T47D (cell line): Measurements from ENCODE around the gene GATM.

ENCODE experiments used
- DNase-seq, 2 experiments: peaks; one replicate each; pipeline versions ENCODE4 v3.0.0 to v3.0.0-alpha.2; 2011 to 2012; ENCODE audit warnings: low read depth in 1 of 2, low spot score in 1 of 2
- JUND ChIP-seq: IDR thresholded peaks from 2 replicates; pipeline ENCODE4 v1.6.1; 2012; ENCODE audit warnings: low read depth
- in situ Hi-C: cut with HindIII; loops from 2 replicates; pipeline ENCODE4 v1.10.0; 2016; ENCODE audit warnings: low sequenced_read_pairs, low pct_unique_long_range_greater_than_20kb

GATM gene, protein sequence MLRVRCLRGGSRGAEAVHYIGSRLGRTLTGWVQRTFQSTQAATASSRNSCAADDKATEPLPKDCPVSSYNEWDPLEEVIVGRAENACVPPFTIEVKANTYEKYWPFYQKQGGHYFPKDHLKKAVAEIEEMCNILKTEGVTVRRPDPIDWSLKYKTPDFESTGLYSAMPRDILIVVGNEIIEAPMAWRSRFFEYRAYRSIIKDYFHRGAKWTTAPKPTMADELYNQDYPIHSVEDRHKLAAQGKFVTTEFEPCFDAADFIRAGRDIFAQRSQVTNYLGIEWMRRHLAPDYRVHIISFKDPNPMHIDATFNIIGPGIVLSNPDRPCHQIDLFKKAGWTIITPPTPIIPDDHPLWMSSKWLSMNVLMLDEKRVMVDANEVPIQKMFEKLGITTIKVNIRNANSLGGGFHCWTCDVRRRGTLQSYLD

GRCh38 chr15:45378149-45378912, at the start of gene GATM:
GATM (minus strand) TSS chr15:45378544; CDS start chr15:45378453, 91 bp downstream.
- peak; percentile 75 to 84 for DNase-seq
- in situ Hi-C loops, result no loop called here
- no peak for TF ChIP-seq JUND

DNA sequence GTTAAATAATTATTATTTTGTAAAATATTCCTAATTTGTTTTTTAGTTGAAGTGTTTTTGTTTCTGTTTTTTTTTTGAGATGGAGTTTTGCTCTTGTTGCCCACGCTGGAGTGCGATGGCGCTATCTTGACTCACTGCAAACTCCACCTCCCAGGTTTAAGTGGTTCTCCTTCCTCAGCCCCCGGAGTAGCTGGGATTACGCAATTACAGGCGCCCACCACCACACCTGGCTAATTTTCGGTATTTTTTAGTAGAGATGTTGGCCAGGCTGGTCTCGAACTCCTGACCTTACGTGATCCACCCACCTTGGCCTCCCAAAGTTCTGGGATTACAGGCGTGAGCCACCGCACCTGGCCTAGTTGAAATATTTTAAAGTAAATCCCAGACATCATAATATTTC, 48.7 kb upstream of the GATM start:
- DNase-seq, result no peak
- in situ Hi-C loops, result no loop called here
- TF ChIP-seq JUND, result no peak

DNA sequence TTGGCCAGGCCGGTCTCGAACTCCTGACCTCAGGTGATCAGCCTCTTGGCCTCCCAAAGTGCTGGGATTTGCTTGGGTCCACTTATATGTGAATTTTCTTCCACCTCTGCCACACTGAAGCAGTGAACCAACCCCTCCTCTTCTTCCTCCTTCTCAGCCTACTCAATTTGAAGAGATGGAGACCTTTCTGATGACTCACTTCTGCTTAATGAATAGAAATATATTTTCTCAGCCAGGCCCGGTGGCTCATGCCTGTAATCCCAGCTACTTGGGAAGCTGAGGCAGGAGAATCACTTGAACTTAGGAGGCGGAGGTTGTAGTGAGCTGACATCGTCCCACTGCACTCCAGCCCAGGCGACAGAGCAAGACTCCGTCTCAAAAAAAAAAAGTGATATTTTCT, 46.8 kb upstream of the GATM start:
- in situ Hi-C loops, result no loop called here
- DNase-seq, result no peak
- no peak for TF ChIP-seq JUND

GRCh38 chr15:45424429-45424828, 46.1 kb upstream of the GATM start:
- DNase-seq, result no peak
- no peak for TF ChIP-seq JUND
- in situ Hi-C loops, result no loop called here

GRCh38 chr15:45417303-45417950, 39.1 kb upstream of the GATM start:
- no peak for TF ChIP-seq JUND
- no peak for DNase-seq
- in situ Hi-C loops, result no loop called here

DNA sequence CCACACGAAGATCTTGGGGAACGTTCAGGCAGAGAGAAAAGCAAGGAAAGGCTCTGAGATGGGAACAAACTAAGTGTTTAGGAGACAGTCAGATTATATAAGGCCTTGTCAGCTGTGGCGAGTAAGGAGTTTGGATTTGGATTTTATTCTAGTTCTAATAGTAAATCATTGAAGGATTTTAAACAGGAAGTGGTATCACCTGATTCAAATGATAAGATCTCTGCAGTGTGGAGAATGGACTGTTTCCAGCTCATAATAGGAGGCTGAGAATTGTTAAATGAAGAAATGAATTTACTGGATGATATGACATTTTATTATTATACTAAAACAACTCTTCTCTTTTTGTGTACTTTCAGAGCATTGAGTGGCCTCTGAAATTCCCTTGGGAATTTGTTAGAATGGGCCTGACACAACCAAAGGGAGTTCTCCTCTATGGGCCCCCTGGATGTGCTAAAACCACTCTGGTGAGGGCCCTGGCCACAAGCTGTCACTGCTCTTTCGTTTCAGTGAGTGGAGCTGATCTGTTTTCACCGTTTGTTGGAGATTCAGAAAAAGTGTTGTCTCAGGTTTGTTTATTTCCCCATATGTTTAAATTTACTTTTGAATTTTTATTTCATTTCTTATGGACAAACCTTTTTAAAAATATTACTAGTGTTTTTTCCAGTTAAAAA, 36.0 kb upstream of the GATM start:
- DNase-seq, result no peak
- no peak for TF ChIP-seq JUND
- in situ Hi-C loops, result no loop called here

DNA sequence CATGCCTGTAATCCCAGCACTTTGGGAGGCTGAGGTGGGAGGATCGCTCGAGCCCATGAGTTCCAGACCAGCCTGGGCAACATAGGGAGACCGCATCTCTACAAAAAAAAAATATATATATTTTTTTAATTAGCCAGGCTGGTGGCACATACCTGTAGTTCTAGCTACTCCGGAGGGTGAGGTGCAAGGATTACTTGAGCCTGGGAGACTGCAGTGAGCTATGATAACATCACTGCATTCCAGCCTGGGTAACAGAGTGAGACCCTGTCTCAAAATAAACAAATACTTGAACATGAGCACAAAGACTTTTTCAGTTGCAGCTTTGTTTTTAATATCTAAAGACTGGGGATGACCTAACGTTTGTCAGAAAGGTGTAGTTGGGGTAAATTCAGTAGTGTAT, 31.3 kb upstream of the GATM start:
- in situ Hi-C loops, result no loop called here
- DNase-seq, result no peak
- TF ChIP-seq JUND, result no peak

- TF ChIP-seq JUND, result no peak
- in situ Hi-C loops, result no loop called here
Observed at GRCh38 chr15:45407786-45408185, 29.4 kb upstream of the GATM start.

DNA sequence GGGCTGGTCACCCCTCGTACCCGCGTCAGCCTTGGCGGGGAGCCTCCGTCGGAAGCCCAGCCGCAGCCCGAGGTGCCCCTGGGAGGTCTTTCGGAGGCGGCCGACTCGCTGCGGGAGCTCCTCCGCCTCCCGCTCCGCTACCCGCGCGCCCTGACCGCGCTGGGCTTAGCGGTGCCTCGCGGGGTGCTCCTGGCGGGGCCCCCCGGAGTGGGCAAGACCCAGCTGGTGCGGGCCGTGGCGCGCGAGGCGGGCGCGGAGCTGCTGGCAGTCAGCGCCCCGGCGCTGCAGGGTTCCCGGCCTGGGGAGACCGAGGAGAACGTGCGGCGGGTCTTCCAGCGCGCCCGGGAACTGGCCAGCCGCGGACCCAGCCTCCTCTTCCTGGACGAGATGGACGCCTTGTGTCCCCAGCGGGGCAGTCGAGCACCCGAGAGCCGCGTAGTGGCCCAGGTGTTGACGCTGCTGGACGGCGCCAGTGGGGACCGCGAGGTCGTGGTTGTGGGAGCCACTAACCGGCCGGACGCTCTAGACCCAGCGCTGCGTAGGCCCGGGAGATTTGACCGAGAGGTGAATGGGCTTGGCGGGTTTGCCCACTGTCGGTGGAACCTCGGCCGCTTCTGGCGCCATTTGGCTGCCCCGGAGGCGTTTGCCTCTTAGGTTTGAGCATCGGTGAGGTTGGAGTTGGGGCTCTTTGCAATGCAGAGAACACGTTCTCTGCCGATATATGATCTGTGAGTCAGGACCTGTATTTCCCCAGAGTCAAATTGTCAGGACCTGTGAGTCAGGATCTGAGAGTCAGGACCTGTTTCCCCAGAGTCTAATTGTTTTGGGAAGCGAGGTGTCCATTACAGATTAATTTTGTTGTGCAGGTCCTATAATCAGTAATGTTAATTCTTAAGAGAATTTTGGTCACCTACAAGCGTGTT, 24.9 kb upstream of the GATM start:
- no peak for TF ChIP-seq JUND
- peak; percentile 26 to 43 for DNase-seq
- in situ Hi-C loops, result no loop called here

More at GRCh38 chr15:45407786-45408185, 29.4 kb upstream of the GATM start:
- DNase-seq, result no peak

GRCh38 chr15:45402162-45402954, 24.0 kb upstream of the GATM start:
- in situ Hi-C loops, result no loop called here
- peak; percentile 98 to 99 for DNase-seq
- no peak for TF ChIP-seq JUND

GRCh38 chr15:45401665-45402161, 23.4 kb upstream of the GATM start:
- no peak for TF ChIP-seq JUND
- in situ Hi-C loops, result no loop called here
- DNase-seq, result no peak
